ENCODE measurements around the gene FSTL3. TPM values are rescaled to one million over a fixed set of nuclear protein-coding genes. Genes with fewer than 3 reads are reported as not detected.

Gene FSTL3
- total and polyA plus RNA-seq, 2 of the 13 experiments (the other 11 are each of a cell fraction or from before 2014, with no cell fraction given) = 13.5 to 15.6 TPM

DNA sequence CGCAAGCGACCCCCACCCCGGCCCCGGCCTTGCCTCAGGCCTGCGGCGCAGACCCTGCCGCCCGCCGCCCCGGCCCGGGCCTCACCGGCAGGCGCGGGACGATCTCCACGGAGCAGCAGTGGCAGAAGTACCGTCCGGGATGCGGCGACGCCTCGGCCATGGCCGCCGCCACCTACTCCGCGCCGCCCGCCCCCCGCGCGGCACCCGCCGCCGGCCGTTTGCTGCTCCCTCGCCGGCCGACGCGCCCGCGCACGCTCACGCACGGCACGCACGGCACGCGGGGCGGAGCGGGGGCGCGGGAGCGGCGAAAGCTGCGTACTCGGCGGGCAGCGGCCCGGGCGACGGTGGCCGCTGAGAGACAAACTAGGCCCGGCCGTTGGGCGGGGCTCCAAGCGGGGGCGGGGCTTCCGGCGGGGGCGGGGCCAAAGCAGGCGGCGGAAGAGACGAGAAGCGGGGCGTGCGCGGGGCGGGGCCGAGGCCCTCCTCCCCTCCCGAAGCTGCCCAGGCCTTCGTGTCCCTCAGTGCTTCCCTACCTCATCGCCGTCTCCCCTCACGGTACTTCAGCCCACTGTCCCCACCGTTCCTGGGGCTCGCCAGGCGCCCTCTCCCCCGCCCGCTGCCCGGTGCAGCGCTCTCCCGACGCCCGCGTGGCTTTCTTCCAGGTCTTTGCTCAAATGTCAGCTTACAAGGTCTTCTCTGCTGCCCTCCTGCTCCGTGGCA lies 13.1 kb upstream of the FSTL3 start, which contains the start of gene RNF126 (continued):
- TF ChIP-seq, protein P1, sequence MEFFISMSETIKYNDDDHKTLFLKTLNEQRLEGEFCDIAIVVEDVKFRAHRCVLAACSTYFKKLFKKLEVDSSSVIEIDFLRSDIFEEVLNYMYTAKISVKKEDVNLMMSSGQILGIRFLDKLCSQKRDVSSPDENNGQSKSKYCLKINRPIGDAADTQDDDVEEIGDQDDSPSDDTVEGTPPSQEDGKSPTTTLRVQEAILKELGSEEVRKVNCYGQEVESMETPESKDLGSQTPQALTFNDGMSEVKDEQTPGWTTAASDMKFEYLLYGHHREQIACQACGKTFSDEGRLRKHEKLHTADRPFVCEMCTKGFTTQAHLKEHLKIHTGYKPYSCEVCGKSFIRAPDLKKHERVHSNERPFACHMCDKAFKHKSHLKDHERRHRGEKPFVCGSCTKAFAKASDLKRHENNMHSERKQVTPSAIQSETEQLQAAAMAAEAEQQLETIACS (CRISPR knock-in tag; IDR thresholded peaks at IDR 0.05) = peak; percentile 86
- TF ChIP-seq CHD4 (IDR thresholded peaks at IDR 0.05; ENCODE audit: borderline replicate concordance, low read length) = no peak
- no peak for TF ChIP-seq ZNF678 (CRISPR knock-in tag; IDR thresholded peaks at IDR 0.05)
- TF ChIP-seq, protein P2, sequence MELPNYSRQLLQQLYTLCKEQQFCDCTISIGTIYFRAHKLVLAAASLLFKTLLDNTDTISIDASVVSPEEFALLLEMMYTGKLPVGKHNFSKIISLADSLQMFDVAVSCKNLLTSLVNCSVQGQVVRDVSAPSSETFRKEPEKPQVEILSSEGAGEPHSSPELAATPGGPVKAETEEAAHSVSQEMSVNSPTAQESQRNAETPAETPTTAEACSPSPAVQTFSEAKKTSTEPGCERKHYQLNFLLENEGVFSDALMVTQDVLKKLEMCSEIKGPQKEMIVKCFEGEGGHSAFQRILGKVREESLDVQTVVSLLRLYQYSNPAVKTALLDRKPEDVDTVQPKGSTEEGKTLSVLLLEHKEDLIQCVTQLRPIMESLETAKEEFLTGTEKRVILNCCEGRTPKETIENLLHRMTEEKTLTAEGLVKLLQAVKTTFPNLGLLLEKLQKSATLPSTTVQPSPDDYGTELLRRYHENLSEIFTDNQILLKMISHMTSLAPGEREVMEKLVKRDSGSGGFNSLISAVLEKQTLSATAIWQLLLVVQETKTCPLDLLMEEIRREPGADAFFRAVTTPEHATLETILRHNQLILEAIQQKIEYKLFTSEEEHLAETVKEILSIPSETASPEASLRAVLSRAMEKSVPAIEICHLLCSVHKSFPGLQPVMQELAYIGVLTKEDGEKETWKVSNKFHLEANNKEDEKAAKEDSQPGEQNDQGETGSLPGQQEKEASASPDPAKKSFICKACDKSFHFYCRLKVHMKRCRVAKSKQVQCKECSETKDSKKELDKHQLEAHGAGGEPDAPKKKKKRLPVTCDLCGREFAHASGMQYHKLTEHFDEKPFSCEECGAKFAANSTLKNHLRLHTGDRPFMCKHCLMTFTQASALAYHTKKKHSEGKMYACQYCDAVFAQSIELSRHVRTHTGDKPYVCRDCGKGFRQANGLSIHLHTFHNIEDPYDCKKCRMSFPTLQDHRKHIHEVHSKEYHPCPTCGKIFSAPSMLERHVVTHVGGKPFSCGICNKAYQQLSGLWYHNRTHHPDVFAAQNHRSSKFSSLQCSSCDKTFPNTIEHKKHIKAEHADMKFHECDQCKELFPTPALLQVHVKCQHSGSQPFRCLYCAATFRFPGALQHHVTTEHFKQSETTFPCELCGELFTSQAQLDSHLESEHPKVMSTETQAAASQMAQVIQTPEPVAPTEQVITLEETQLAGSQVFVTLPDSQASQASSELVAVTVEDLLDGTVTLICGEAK (IDR thresholded peaks at IDR 0.05) = no peak
- TF ChIP-seq, protein P2 (CRISPR knock-in tag; IDR thresholded peaks at IDR 0.05) = no peak
- TF ChIP-seq MIER3 (CRISPR knock-in tag; IDR thresholded peaks at IDR 0.05; ENCODE audit: borderline replicate concordance) = no peak
- TF ChIP-seq ZNF263 (CRISPR knock-in tag; IDR thresholded peaks at IDR 0.05) = 0 out of 2 replicates have a peak, but pooled peaks have one; percentile 14
- TF ChIP-seq, protein P3, sequence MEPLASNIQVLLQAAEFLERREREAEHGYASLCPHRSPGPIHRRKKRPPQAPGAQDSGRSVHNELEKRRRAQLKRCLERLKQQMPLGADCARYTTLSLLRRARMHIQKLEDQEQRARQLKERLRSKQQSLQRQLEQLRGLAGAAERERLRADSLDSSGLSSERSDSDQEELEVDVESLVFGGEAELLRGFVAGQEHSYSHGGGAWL (CRISPR knock-in tag; IDR thresholded peaks at IDR 0.05) = peak; percentile 79
- TF ChIP-seq SIN3A (IDR thresholded peaks at IDR 0.05; ENCODE audit: borderline replicate concordance, low read depth, low read length) = no peak
- TF ChIP-seq, protein P4, sequence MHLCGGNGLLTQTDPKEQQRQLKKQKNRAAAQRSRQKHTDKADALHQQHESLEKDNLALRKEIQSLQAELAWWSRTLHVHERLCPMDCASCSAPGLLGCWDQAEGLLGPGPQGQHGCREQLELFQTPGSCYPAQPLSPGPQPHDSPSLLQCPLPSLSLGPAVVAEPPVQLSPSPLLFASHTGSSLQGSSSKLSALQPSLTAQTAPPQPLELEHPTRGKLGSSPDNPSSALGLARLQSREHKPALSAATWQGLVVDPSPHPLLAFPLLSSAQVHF (CRISPR knock-in tag; IDR thresholded peaks at IDR 0.05) = no peak
- no peak for TF ChIP-seq RBAK (CRISPR knock-in tag; IDR thresholded peaks at IDR 0.05)
- TF ChIP-seq, protein P5, sequence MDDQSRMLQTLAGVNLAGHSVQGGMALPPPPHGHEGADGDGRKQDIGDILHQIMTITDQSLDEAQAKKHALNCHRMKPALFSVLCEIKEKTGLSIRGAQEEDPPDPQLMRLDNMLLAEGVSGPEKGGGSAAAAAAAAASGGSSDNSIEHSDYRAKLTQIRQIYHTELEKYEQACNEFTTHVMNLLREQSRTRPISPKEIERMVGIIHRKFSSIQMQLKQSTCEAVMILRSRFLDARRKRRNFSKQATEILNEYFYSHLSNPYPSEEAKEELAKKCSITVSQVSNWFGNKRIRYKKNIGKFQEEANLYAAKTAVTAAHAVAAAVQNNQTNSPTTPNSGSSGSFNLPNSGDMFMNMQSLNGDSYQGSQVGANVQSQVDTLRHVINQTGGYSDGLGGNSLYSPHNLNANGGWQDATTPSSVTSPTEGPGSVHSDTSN (CRISPR knock-in tag; IDR thresholded peaks at IDR 0.05; ENCODE audit: borderline replicate concordance) = no peak
- TF ChIP-seq, protein P6, sequence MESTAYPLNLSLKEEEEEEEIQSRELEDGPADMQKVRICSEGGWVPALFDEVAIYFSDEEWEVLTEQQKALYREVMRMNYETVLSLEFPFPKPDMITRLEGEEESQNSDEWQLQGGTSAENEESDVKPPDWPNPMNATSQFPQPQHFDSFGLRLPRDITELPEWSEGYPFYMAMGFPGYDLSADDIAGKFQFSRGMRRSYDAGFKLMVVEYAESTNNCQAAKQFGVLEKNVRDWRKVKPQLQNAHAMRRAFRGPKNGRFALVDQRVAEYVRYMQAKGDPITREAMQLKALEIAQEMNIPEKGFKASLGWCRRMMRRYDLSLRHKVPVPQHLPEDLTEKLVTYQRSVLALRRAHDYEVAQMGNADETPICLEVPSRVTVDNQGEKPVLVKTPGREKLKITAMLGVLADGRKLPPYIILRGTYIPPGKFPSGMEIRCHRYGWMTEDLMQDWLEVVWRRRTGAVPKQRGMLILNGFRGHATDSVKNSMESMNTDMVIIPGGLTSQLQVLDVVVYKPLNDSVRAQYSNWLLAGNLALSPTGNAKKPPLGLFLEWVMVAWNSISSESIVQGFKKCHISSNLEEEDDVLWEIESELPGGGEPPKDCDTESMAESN (CRISPR knock-in tag; conservative IDR thresholded peaks at IDR 0.05) = no peak
- no peak for TF ChIP-seq NFE2L2 (IDR thresholded peaks at IDR 0.05; ENCODE audit: low read length)
- no peak for TF ChIP-seq FOXO1 (CRISPR knock-in tag; IDR thresholded peaks at IDR 0.05)

Data from HepG2 (cell line).